Liver (tissue), 10 donors: Measurements from ENCODE around the gene NUDT17. TPM values are rescaled to one million over a fixed set of nuclear protein-coding genes. Genes with fewer than 3 reads are reported as not detected.

Experiments used
- DNase-seq: peaks from one replicate; pipeline ENCODE4 v3.0.0-alpha.2; 2017; ENCODE audit warnings: low spot score
- H3K27ac ChIP-seq, 2 donors: one replicate each; pipeline ENCODE4 v1.7.0; 2013; ENCODE audit warnings: inconsistent platforms in 2 of 2, low read length in 2 of 2, control low read depth in 1 of 2, low read depth in 1 of 2, mild to moderate bottlenecking in 1 of 2
- H3K27me3 ChIP-seq, 4 donors: one replicate each; pipeline versions ENCODE4 v1.6.1 to v1.7.0; 2013; ENCODE audit warnings: low read length in 3 of 4, inconsistent platforms in 1 of 4, mild to moderate bottlenecking in 1 of 4, moderate library complexity in 1 of 4; ENCODE audit not compliant: control insufficient read depth in 4 of 4, insufficient read depth in 4 of 4
- H3K36me3 ChIP-seq, 4 donors: one replicate each; pipeline versions ENCODE4 v1.6.1 to v1.7.0; 2013; ENCODE audit warnings: low read length in 3 of 4, mild to moderate bottlenecking in 3 of 4, low read depth in 1 of 4, moderate library complexity in 1 of 4; ENCODE audit not compliant: control insufficient read depth in 4 of 4, insufficient read depth in 3 of 4
- H3K4me1 ChIP-seq, 4 donors: one replicate each; pipeline versions ENCODE4 v1.6.1 to v1.7.0; 2013; ENCODE audit warnings: low read length in 3 of 4, mild to moderate bottlenecking in 3 of 4, moderate library complexity in 1 of 4; ENCODE audit not compliant: control insufficient read depth in 4 of 4, insufficient read depth in 4 of 4
- H3K4me3 ChIP-seq, 3 donors: one replicate each; pipeline versions ENCODE4 v1.6.1 to v1.7.0; 2013; ENCODE audit warnings: low read length in 3 of 3, control low read depth in 1 of 3, low read depth in 1 of 3, mild to moderate bottlenecking in 1 of 3
- H3K9ac ChIP-seq, 2 donors: one replicate each; pipeline ENCODE4 v1.7.0; 2013; ENCODE audit warnings: low read length in 2 of 2, mild to moderate bottlenecking in 2 of 2, moderate library complexity in 2 of 2, control low read depth in 1 of 2, low read depth in 1 of 2
- H3K9me3 ChIP-seq, 4 donors: one replicate each; pipeline versions ENCODE4 v1.6.1 to v1.7.0; 2013; ENCODE audit warnings: low read length in 3 of 4; ENCODE audit not compliant: control insufficient read depth in 4 of 4
- ATF3 ChIP-seq: IDR thresholded peaks from 2 replicates; pipeline ENCODE4 v1.6.1; 2016; ENCODE audit warnings: antibody characterized with exemption
- CTCF ChIP-seq: fragments of 150-350 bp; IDR thresholded peaks from 2 replicates; pipeline ENCODE4 v1.5.1; 2017; ENCODE audit warnings: improper control_type of control experiment, low read depth, low read length; ENCODE audit not compliant: missing input control
- EGR1 ChIP-seq, 2 donors: IDR thresholded peaks; 2 replicates each; pipeline ENCODE4 v1.6.1; 2016 to 2018; ENCODE audit warnings: antibody characterized with exemption in 2 of 2, low read depth in 2 of 2
- FOXA1 ChIP-seq: IDR thresholded peaks from 2 replicates; pipeline ENCODE4 v1.6.1; 2016; ENCODE audit warnings: antibody characterized with exemption
- FOXA2 ChIP-seq: IDR thresholded peaks from 2 replicates; pipeline ENCODE4 v1.6.1; 2016; ENCODE audit warnings: antibody characterized with exemption
- GABPA ChIP-seq, 2 donors: IDR thresholded peaks in 1 of 2; conservative IDR thresholded peaks in 1 of 2; 2 replicates each; pipeline ENCODE4 v1.6.1; 2016; ENCODE audit warnings: antibody characterized with exemption in 2 of 2, mild to moderate bottlenecking in 1 of 2, moderate library complexity in 1 of 2
- HNF4A ChIP-seq, 2 donors: conservative IDR thresholded peaks; 2 replicates each; pipeline ENCODE4 v1.6.1; 2016; ENCODE audit warnings: antibody characterized with exemption in 2 of 2, mild to moderate bottlenecking in 2 of 2
- HNF4G ChIP-seq: IDR thresholded peaks from 2 replicates; pipeline ENCODE4 v1.6.1; 2016; ENCODE audit warnings: antibody characterized with exemption
- JUND ChIP-seq, 2 donors: IDR thresholded peaks; 2 replicates each; pipeline ENCODE4 v1.6.1; 2016; ENCODE audit warnings: antibody characterized with exemption in 2 of 2
- MAX ChIP-seq: IDR thresholded peaks from 2 replicates; pipeline ENCODE4 v1.6.1; 2016; ENCODE audit warnings: antibody characterized with exemption
- NR2F2 ChIP-seq: IDR thresholded peaks from 2 replicates; pipeline ENCODE4 v1.6.1; 2016; ENCODE audit warnings: antibody characterized with exemption
- RAD21 ChIP-seq, 2 donors: IDR thresholded peaks; 2 replicates each; pipeline ENCODE4 v1.6.1; 2016; ENCODE audit warnings: antibody characterized with exemption in 2 of 2, mild to moderate bottlenecking in 2 of 2
- REST ChIP-seq: IDR thresholded peaks from 2 replicates; pipeline ENCODE4 v1.6.1; 2016; ENCODE audit warnings: antibody characterized with exemption, mild to moderate bottlenecking
- RXRA ChIP-seq, 2 donors: IDR thresholded peaks; 2 replicates each; pipeline ENCODE4 v1.6.1; 2017 to 2018; ENCODE audit warnings: antibody characterized with exemption in 2 of 2, mild to moderate bottlenecking in 1 of 2
- SP1 ChIP-seq: IDR thresholded peaks from 2 replicates; pipeline ENCODE4 v1.6.1; 2018; ENCODE audit warnings: antibody characterized with exemption, mild to moderate bottlenecking
- TAF1 ChIP-seq: conservative IDR thresholded peaks from 2 replicates; pipeline ENCODE4 v1.6.1; 2016; ENCODE audit warnings: antibody characterized with exemption, mild to moderate bottlenecking
- YY1 ChIP-seq: IDR thresholded peaks from 2 replicates; pipeline ENCODE4 v1.6.1; 2016; ENCODE audit warnings: antibody characterized with exemption, mild to moderate bottlenecking
- ZBTB33 ChIP-seq: IDR thresholded peaks from 2 replicates; pipeline ENCODE4 v1.6.1; 2016; ENCODE audit warnings: antibody characterized with exemption
- WGBS: extraction: QIAGEN DNeasy Blood & Tissue Kit; methylation state at CpG from one replicate; pipeline ENCODE4 v1.1.7; 2013; 5-methylcytosine and 5-hydroxymethylcytosine counted together
- polyA plus RNA-seq, 2 donors: library from polyadenylated mRNA; stranded (reverse) in 1 of 2; unstranded in 1 of 2; fragments of 200-250 nt in 1 of 2; fragments of >200 nt in 1 of 2; fragmentation: Nextera tagmentation in 1 of 2; extraction: Ambion mirVana in 1 of 2; gene quantifications; one replicate each; pipeline versions ENCODE4 v1.2.1 to v1.2.3, GENCODE V29; 2013 to 2015
- small RNA-seq: library from RNA; depleted of rRNA; stranded (forward); fragments of <200 nt; gene quantifications from one replicate; pipeline ENCODE3, GENCODE V24; 2014
- total RNA-seq, 2 donors: library from RNA; depleted of rRNA; stranded (reverse); fragments of >200 nt; gene quantifications; one replicate each; pipeline ENCODE4 v1.2.3, GENCODE V29; 2014
- donor health status: healthy.
- donor health status: healthy.
- donor health status: healthy.
- donor health status: healthy.
- donor health status: healthy.

Gene NUDT17
- total and polyA plus RNA-seq, 4 donors, result 0.59 to 2.1 (median 1.0) TPM

- Histone ChIP-seq H3K36me3 (no peaks in the 10 kb centered on the region), H3K4me3 (no peak overlapping the region), H3K4me1 (peaks cover 0 to 14% (median 4%) of the 10 kb centered on the region in 4 donors), H3K27me3 (no peaks in the 10 kb centered on the region), H3K9ac (no peak overlapping the region), H3K9me3 (no peaks in the 10 kb centered on the region), H3K27ac (no peak overlapping the region)
- no peak for DNase-seq
- 100% methylated on average over 1 of the region's 1 CpG for WGBS
- TF ChIP-seq TAF1, result no peak
Measured at GRCh38 chr1:145895471-145895870, 50.0 kb downstream of the NUDT17 start.

- Histone ChIP-seq H3K36me3 (no peaks in the 10 kb centered on the region), H3K27me3 (no peaks in the 10 kb centered on the region), H3K4me1 (no peaks in the 10 kb centered on the region), H3K27ac (no peak overlapping the region), H3K9ac (no peak overlapping the region), H3K9me3 (no peaks in the 10 kb centered on the region), H3K4me3 (no peak overlapping the region)
- WGBS, result 49% methylated on average over 1 of the region's 1 CpG
- DNase-seq, result no peak
- no peak for TF ChIP-seq HNF4A (conservative IDR thresholded peaks at IDR 0.05)
- no peak for TF ChIP-seq GABPA (IDR thresholded peaks at IDR 0.05 in 1 of 2, conservative IDR thresholded peaks at IDR 0.05 in 1 of 2)
- no peak for TF ChIP-seq CTCF
- no peak for TF ChIP-seq JUND (IDR thresholded peaks at IDR 0.05)
- TF ChIP-seq HNF4G, result no peak
- TF ChIP-seq SP1, result no peak
- TF ChIP-seq TAF1, result no peak
- no peak for TF ChIP-seq EGR1 (IDR thresholded peaks at IDR 0.05; ENCODE audit: low read depth in 2 of 2)
- no peak for TF ChIP-seq ZBTB33
- no peak for TF ChIP-seq REST
- no peak for TF ChIP-seq YY1
- TF ChIP-seq ATF3, result no peak
- no peak for TF ChIP-seq RXRA (IDR thresholded peaks at IDR 0.05)
- TF ChIP-seq MAX, result no peak
- no peak for TF ChIP-seq RAD21 (IDR thresholded peaks at IDR 0.05)
- no peak for TF ChIP-seq NR2F2
- no peak for TF ChIP-seq FOXA1
- no peak for TF ChIP-seq FOXA2
Measured at GRCh38 chr1:145897969-145898368, 52.5 kb downstream of the NUDT17 start.

Small RNA genes lying within 50 kb of the gene (small RNA-seq; reads per million reads assigned to genes)
- not detected for gene MIR6736

Other genes with a start within 250 kb of the NUDT17 start
- gene GPR89A, start 237.6 kb upstream of the NUDT17 start, total RNA-seq, result 10 to 100 TPM; 27.2 to 28.4 TPM
- 10 to 100 TPM; 10.7 to 28.7 TPM for gene GPR89A, start 237.6 kb upstream of the NUDT17 start, polyA plus RNA-seq
- gene PDZK1, start 138.3 kb upstream of the NUDT17 start, total RNA-seq, result 10 to 100 TPM; 40.5 to 85.4 TPM
- gene PDZK1, start 138.3 kb upstream of the NUDT17 start, polyA plus RNA-seq, result 10 to 100 TPM; 42.0 to 79.2 TPM
- 1 to 10 TPM; 1.0 to 1.1 TPM for gene CD160, start 126.1 kb upstream of the NUDT17 start, total RNA-seq
- gene CD160, start 126.1 kb upstream of the NUDT17 start, polyA plus RNA-seq, result 1 to 10 TPM in 1 of 2 donors, under 1 TPM in 1; 0.54 to 1.4 TPM
- gene RNF115, start 21.5 kb upstream of the NUDT17 start, total RNA-seq, result 10 to 100 TPM in 1 of 2 donors, 1 to 10 TPM in 1; 8.5 to 10.0 TPM
- 1 to 10 TPM; 3.2 to 6.7 TPM for gene RNF115, start 21.5 kb upstream of the NUDT17 start, polyA plus RNA-seq
- gene POLR3C, start 21.4 kb upstream of the NUDT17 start, total RNA-seq, result 10 to 100 TPM; 12.6 to 22.0 TPM
- 1 to 10 TPM; 6.3 to 8.5 TPM for gene POLR3C, start 21.4 kb upstream of the NUDT17 start, polyA plus RNA-seq
- gene PIAS3, start 13.5 kb downstream of the NUDT17 start, total RNA-seq, result 1 to 10 TPM; 1.7 to 3.4 TPM
- gene PIAS3, start 13.5 kb downstream of the NUDT17 start, polyA plus RNA-seq, result 1 to 10 TPM; 4.5 to 6.3 TPM
- gene ANKRD35, start 40.2 kb downstream of the NUDT17 start, total RNA-seq, result 1 to 10 TPM in 1 of 2 donors, under 1 TPM in 1; 0.05 to 1.2 TPM
- gene ANKRD35, start 40.2 kb downstream of the NUDT17 start, polyA plus RNA-seq, result 1 to 10 TPM; 1.6 to 1.9 TPM
- 1 to 10 TPM in 1 of 2 donors, under 1 TPM in 1; 0.23 to 2.2 TPM for gene ITGA10, start 64.4 kb downstream of the NUDT17 start, total RNA-seq
- under 1 TPM; 0.20 to 0.61 TPM for gene ITGA10, start 64.4 kb downstream of the NUDT17 start, polyA plus RNA-seq
- 10 to 100 TPM; 13.4 to 18.2 TPM for gene PEX11B, start 73.1 kb downstream of the NUDT17 start, total RNA-seq
- 10 to 100 TPM; 14.0 to 21.0 TPM for gene PEX11B, start 73.1 kb downstream of the NUDT17 start, polyA plus RNA-seq
- gene RBM8A, start 81.9 kb downstream of the NUDT17 start, total RNA-seq, result 10 to 100 TPM; 48.8 to 62.5 TPM
- 10 to 100 TPM; 52.6 to 66.2 TPM for gene RBM8A, start 81.9 kb downstream of the NUDT17 start, polyA plus RNA-seq
- 1 to 10 TPM; 6.5 to 8.6 TPM for gene LIX1L, start 112.4 kb downstream of the NUDT17 start, total RNA-seq
- 1 to 10 TPM; 4.6 to 6.0 TPM for gene LIX1L, start 112.4 kb downstream of the NUDT17 start, polyA plus RNA-seq
- gene ANKRD34A, start 118.9 kb downstream of the NUDT17 start, total RNA-seq, result under 1 TPM in 1 of 2 donors, not detected in 1; 0.17 TPM
- under 1 TPM; 0.06 to 0.13 TPM for gene ANKRD34A, start 118.9 kb downstream of the NUDT17 start, polyA plus RNA-seq
- gene POLR3GL, start 119.1 kb downstream of the NUDT17 start, total RNA-seq, result 10 to 100 TPM; 11.9 to 12.7 TPM
- 10 to 100 TPM; 19.8 to 23.4 TPM for gene POLR3GL, start 119.1 kb downstream of the NUDT17 start, polyA plus RNA-seq
- gene TXNIP, start 150.9 kb downstream of the NUDT17 start, total RNA-seq, result 100 to 1,000 TPM in 1 of 2 donors, 10 to 100 TPM in 1; 84.7 to 223 TPM
- gene TXNIP, start 150.9 kb downstream of the NUDT17 start, polyA plus RNA-seq, result 10 to 100 TPM; 53.8 to 99.2 TPM
- gene HJV, start 176.1 kb downstream of the NUDT17 start, total RNA-seq, result 10 to 100 TPM; 68.0 to 80.5 TPM
- 100 to 1,000 TPM; 115 to 138 TPM for gene HJV, start 176.1 kb downstream of the NUDT17 start, polyA plus RNA-seq